Upper lobe of right lung (tissue), 1 donor: ENCODE results near the gene OCSTAMP. TPM values are rescaled to one million over a fixed set of nuclear protein-coding genes. Genes with fewer than 3 reads are reported as not detected.

Source experiments
- ATAC-seq: fragments of 200-7000 bp; cut with Tn5 transposase; one replicate; pipeline ENCODE4 v1.9.1; 2020; ENCODE audit warnings: mild to moderate bottlenecking, moderate library complexity
- DNase-seq: peaks from one replicate; pipeline ENCODE4 v3.0.0-alpha.2; 2020
- H3K27ac ChIP-seq: fragments of 200-600 bp; one replicate; pipeline ENCODE4 v1.8.0; 2022
- H3K27me3 ChIP-seq: fragments of 200-600 bp; one replicate; pipeline ENCODE4 v1.8.0; 2022; ENCODE audit warnings: mild to moderate bottlenecking
- H3K36me3 ChIP-seq: fragments of 200-600 bp; one replicate; pipeline ENCODE4 v1.8.0; 2022
- H3K4me1 ChIP-seq: fragments of 200-600 bp; one replicate; pipeline ENCODE4 v1.8.0; 2022
- H3K4me3 ChIP-seq: fragments of 200-600 bp; one replicate; pipeline ENCODE4 v1.8.0; 2022; ENCODE audit warnings: mild to moderate bottlenecking
- H3K9me3 ChIP-seq: fragments of 200-600 bp; one replicate; pipeline ENCODE4 v1.8.0; 2022
- CTCF ChIP-seq: fragments of 200-600 bp; IDR thresholded peaks from one replicate; pipeline ENCODE4 v1.8.0; 2022; ENCODE audit warnings: antibody characterized with exemption
- intact Hi-C: fragments of 100-400 bp; cut with DNase I; formaldehyde crosslinking; loops from one replicate; pipeline ENCODE4 v1.11.0; 2022
- total RNA-seq: library from RNA; stranded (reverse); fragmentation: NEBNext Ultra II Directional; extraction: Animal tissue kit (Norgen Biotek cat#: 25700); gene quantifications from one replicate; pipeline ENCODE4 v1.2.1, GENCODE V29; 2021
- donor health status: DM: no; HTN: yes; CAD: no; lungs with severe emphysema.

Gene OCSTAMP
- total RNA-seq, 1 donor from 2014 or later, result 0.43 TPM

GRCh38 chr20:46566125-46566524 lies 15.7 kb upstream of the OCSTAMP start:
- no peak for ATAC-seq
- Histone ChIP-seq H3K4me3 (no peak overlapping the region), H3K27me3 (no peaks in the 10 kb centered on the region), H3K9me3 (no peaks in the 10 kb centered on the region), H3K4me1 (peaks cover 9% of the 10 kb centered on the region), H3K36me3 (no peaks in the 10 kb centered on the region), H3K27ac (no peak overlapping the region)
- no peak for TF ChIP-seq CTCF
- no peak for DNase-seq
- intact Hi-C loops, result no loop called here

- Histone ChIP-seq H3K4me1 (peaks cover 9% of the 10 kb centered on the region), H3K27me3 (no peaks in the 10 kb centered on the region), H3K36me3 (no peaks in the 10 kb centered on the region), H3K27ac (no peak overlapping the region), H3K4me3 (no peak overlapping the region), H3K9me3 (no peaks in the 10 kb centered on the region)
- DNase-seq (no peak), ATAC-seq (no peak)
- no peak for TF ChIP-seq CTCF
- intact Hi-C loops, result no loop called here
These were observed 13.9 kb upstream of the OCSTAMP start for GRCh38 chr20:46564241-46564957.

- Histone ChIP-seq H3K9me3 (no peaks in the 10 kb centered on the region), H3K27ac (no peak overlapping the region), H3K4me3 (no peak overlapping the region), H3K36me3 (no peaks in the 10 kb centered on the region), H3K27me3 (no peaks in the 10 kb centered on the region), H3K4me1 (peaks cover 9% of the 10 kb centered on the region)
- TF ChIP-seq CTCF, result no peak
- no peak for ATAC-seq
- no peak for DNase-seq
- intact Hi-C loops, result no loop called here
These were observed 13.4 kb upstream of the OCSTAMP start for GRCh38 chr20:46563860-46564221.

- Histone ChIP-seq H3K27me3 (no peaks in the 10 kb centered on the region), H3K4me3 (no peak overlapping the region), H3K27ac (peak overlapping the region; percentile 5), H3K4me1 (peaks cover 9% of the 10 kb centered on the region), H3K36me3 (no peaks in the 10 kb centered on the region), H3K9me3 (no peaks in the 10 kb centered on the region)
- ATAC-seq (no peak), DNase-seq (no peak)
- TF ChIP-seq CTCF, result no peak
- intact Hi-C loops, result no loop called here
These were observed 12.9 kb upstream of the OCSTAMP start for GRCh38 chr20:46563170-46563859.

GRCh38 chr20:46562373-46563169 lies 12.1 kb upstream of the OCSTAMP start:
- Histone ChIP-seq H3K4me3 (peak overlapping the region; percentile 28), H3K36me3 (no peaks in the 10 kb centered on the region), H3K4me1 (peaks cover 9% of the 10 kb centered on the region), H3K27me3 (no peaks in the 10 kb centered on the region), H3K9me3 (no peaks in the 10 kb centered on the region), H3K27ac (peak overlapping the region; percentile 5)
- TF ChIP-seq CTCF, result peak; percentile 91
- intact Hi-C loops, result no loop called here
- ATAC-seq, result peak; percentile 92
- no peak for DNase-seq
